Activated naive CD4-positive, alpha-beta T cell treated with anti-CD3 and anti-CD28 coated beads, Interleukin-2, amount 50 U/mL, for 72 hours (primary cell): ENCODE data around the gene SEMA4D. TPM values are rescaled to one million over a fixed set of nuclear protein-coding genes. Genes with fewer than 3 reads are reported as not detected.
A peak's percentile ranks its signal among the peaks of the same experiment; 100 is the strongest.

Experiments
- ATAC-seq, 2 donors: fragments of 150-1000 bp; cut with Tn5 transposase; 2 replicates each; pipeline ENCODE4 v1.10.0; 2021; ENCODE audit warnings: mild to moderate bottlenecking in 2 of 2, moderate library complexity in 2 of 2
- DNase-seq, 2 donors: peaks; one replicate each; pipeline ENCODE4 v3.0.0; 2021 to 2022; ENCODE audit warnings: low spot score in 2 of 2
- H3K27ac Mint-ChIP-seq, 2 donors: one replicate each; pipeline ENCODE4 v1.8.0; 2022; ENCODE audit warnings: mild to moderate bottlenecking in 2 of 2, mixed read lengths in 2 of 2
- H3K36me3 Mint-ChIP-seq, 2 donors: one replicate each; pipeline ENCODE4 v1.8.0; 2022; ENCODE audit warnings: mixed read lengths in 2 of 2
- H3K9me3 Mint-ChIP-seq, 2 donors: one replicate each; pipeline ENCODE4 v1.8.0; 2022; ENCODE audit warnings: mixed read lengths in 2 of 2
- total RNA-seq, 2 donors: library from RNA; stranded (reverse); gene quantifications; one replicate each; pipeline ENCODE4 v1.2.3, GENCODE V29; 2022

The SEMA4D gene
- total RNA-seq, 2 donors from 2014 or later = 211 to 278 TPM

DNA sequence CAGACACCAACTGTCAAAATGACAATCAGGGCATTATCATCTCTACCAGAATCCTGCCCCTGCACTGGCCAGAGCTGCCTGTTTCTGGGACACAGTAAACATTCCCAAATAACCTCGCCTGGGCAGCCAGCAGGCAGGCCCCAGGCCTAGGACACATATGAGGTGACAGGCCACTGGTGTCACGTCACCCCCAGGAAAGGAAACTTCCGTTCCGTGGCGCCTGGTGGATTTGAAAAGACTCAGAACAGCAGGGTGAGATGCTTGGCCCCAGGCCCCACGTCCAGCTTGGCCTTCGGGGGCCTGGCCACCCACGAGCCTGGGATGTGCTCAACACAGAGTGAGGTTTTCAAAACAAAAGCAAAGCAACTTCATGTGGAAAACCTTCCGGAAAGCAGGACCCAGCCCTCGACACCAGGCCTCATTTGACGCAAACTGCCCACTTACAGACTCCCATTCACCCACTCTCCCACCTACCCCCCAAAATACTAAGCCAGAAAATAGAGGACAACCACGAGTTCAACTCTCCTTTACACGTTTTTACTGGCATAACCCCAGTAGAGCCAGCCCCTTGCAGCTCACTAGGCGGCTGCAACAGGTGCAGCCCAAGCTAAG lies 1.2 kb downstream of the SEMA4D start:
- ATAC-seq (peak; percentile 17 to 37), DNase-seq (peak in 1 of 2 donors; percentile 35)
- no peaks in the 10 kb centered on the region for H3K9me3 Mint-ChIP-seq
- H3K27ac Mint-ChIP-seq = peak overlapping the region; percentile 91 to 97
- H3K36me3 Mint-ChIP-seq = peaks cover 11 to 43% of the 10 kb centered on the region in 2 donors

DNA sequence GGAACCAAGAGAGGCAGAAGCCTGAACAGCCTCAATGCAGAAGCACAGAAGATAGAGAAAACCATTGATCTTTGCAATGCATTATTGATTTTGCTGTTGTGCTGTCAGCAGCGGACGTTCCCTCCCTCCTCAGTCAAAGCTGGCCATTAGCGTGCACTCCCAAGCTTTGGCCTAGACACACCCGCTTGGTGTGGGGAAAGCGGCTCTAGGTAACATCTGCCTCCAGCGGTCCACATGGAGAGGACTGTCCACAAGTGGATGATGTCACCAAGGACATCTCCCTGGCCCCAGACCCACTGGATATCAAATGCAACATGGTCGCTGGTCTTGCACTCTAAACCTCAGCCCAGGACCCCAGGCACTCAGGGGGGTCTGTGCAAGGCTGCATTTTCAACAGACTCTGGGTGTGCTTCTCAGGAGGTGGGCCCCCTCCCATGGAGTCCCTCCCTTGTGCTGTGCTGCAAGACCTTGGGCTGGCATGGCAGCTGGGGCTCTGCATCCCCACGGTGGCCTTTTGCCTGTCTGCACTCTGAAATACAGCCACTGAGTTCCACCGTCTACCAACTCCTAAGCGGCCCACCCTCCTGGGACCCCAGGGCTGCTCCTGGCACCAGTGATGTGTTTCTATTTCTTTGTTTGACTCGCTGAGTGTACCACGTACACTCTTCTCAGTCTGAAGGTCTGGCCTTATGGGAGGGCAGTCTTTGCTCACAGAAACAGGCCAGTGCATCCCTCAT lies 1.9 kb downstream of the SEMA4D start:
- H3K27ac Mint-ChIP-seq = peak overlapping the region; percentile 91 to 97
- ATAC-seq (no peak), DNase-seq (no peak)
- peaks cover 11 to 47% of the 10 kb centered on the region in 2 donors for H3K36me3 Mint-ChIP-seq
- H3K9me3 Mint-ChIP-seq = no peaks in the 10 kb centered on the region

DNA sequence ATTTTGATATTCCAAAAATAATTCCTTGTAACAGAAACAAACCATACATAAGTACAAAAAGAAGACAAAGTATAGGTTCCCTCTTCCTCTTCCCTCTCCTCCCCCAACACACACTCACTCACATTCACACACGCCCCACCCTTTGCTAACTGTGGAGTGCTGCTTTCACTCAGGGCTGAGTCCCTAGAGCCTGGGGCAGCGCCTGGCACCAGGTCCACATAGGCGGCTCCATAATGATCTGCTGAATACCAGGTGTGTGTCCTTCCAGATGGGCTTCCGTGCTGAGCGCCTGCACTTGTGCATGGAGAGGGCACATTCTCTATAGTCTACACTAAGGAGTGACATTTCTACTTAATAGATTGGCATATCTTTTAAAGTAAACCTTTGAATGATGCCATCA lies 3.7 kb downstream of the SEMA4D start:
- no peaks in the 10 kb centered on the region for H3K9me3 Mint-ChIP-seq
- DNase-seq = no peak
- peak overlapping the region; percentile 79 to 97 for H3K27ac Mint-ChIP-seq
- ATAC-seq = no peak
- peaks cover 11 to 58% of the 10 kb centered on the region in 2 donors for H3K36me3 Mint-ChIP-seq

DNA sequence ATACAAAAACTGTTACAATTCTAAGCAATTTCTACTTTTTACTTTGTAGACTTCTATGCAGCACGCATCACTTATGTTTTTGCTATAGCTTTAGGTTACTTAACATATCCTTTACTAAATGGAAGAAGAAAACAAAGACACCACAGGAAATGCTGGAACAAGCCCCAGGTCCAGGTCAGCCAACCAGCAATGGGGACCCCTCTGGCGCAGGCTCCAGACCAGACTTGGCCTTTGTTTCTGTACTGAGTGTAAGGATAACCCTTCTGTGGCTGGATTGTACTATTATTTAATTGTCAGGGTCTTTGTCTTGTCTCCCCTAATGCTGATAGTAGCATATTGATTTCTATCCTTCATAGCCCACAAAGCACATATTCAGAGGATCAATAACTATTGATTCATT lies 4.2 kb downstream of the SEMA4D start:
- H3K36me3 Mint-ChIP-seq = peaks cover 11 to 63% of the 10 kb centered on the region in 2 donors
- peak overlapping the region; percentile 32 to 63 for H3K27ac Mint-ChIP-seq
- no peaks in the 10 kb centered on the region for H3K9me3 Mint-ChIP-seq
- DNase-seq = no peak
- no peak for ATAC-seq

DNA sequence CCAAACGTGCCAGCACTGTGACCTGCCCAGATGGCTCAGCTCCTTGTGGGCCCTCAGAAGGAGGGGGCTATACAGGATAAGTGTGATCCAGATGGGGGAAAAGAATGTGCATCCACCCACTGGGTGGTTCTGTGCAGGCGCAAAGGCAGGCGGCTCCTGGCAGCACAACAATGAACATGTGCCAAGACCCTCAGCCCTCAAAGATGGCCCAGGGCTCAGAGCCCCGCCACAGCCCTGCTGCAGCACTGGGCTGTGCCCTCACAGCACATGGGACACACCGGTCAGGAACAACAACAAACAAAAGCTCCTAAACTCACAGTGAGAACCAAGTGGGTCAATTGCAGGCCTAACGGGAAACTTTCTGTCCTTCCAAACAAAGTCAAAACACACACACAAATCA lies 4.7 kb downstream of the SEMA4D start:
- DNase-seq (no peak), ATAC-seq (no peak)
- peak overlapping the region; percentile 32 to 63 for H3K27ac Mint-ChIP-seq
- H3K36me3 Mint-ChIP-seq = peaks cover 11 to 67% of the 10 kb centered on the region in 2 donors
- H3K9me3 Mint-ChIP-seq = no peaks in the 10 kb centered on the region

DNA sequence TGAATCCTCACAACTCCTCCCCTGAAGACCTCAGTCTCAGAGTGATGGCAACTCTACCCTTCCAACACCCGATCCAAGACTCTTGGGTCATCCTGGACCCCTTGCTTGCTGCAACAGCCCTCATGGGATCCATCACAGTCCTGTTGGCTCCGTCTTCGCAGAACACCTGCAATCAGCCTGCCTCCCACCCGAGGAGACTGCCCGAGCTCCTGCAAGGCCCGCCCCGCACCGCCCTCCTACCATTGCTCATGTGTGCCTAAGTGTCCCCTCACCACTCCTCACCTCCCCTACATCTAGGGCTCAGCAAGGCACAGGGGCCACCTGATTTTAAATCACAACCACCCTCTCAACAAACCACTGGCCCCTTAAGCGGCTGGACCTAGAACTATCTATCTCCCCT lies 5.3 kb downstream of the SEMA4D start:
- DNase-seq (no peak), ATAC-seq (no peak)
- no peaks in the 10 kb centered on the region for H3K9me3 Mint-ChIP-seq
- peak overlapping the region; percentile 63 to 89 for H3K27ac Mint-ChIP-seq
- H3K36me3 Mint-ChIP-seq = peaks cover 11 to 72% of the 10 kb centered on the region in 2 donors

DNA sequence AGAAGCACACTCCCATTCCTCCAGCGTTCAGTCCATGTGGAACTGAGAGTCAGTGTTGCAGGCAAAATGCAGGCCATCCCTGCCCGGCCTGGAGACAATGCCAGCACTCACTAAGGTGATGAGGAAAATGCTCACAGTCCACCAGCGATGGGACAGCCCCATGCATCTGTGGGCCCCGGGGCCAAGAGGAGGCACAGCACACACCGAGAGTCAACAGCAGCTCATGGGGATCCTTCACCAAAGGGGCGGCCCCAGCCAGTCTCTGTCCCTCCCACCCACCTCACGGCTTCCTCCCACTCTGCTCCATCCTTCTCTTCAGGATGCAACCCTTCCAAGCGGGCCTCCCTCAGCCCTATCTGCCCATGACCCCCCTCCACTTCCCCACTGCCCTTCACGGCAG lies 6.2 kb downstream of the SEMA4D start:
- peaks cover 5 to 67% of the 10 kb centered on the region in 2 donors for H3K36me3 Mint-ChIP-seq
- no peaks in the 10 kb centered on the region for H3K9me3 Mint-ChIP-seq
- peak; percentile 58 to 87 for ATAC-seq
- peak overlapping the region; percentile 63 to 89 for H3K27ac Mint-ChIP-seq
- DNase-seq = no peak

DNA sequence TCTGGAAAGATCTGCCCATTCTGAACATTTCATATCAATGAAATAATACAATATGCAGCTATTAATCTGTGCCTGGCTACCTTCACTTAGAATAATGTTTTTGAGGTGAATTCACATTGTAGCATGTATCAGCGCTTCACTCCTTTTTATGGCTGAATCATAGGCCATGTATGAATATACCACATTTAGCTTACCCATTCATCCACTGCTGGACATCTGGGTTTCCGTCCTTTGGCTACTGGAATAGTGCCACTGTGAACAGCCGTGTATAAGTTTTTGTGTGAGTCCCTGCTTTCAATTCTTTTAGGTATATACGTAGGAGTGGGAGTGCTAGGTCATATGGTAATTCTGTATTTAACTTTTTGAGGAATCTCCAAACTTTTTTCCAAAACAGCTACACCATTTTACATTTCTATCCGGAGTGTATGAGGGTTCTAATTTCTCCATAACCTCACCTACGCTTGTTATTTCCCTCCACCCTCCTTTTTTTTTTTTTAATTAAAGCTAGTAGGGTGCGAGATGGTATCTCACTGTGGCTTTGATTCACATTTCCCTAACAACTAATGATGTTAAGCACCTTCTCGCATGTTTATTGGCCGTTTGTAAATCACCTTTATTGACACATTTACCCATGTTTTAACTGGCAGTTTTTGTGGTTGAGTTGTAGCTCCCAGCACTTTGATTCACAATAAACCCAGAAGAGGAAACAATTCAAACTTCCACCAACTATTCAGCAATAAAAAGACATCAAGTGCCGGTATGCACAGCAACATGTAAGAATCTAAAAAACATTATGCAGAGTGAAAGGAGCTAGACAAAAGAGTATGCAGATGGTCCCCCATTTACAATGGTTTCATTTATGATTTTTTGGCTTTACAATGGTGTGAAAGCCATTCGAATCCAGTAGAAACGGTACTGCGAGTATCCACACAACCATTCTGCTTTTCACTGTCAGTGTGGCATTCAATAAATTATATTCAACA lies 8.1 kb downstream of the SEMA4D start:
- DNase-seq (no peak), ATAC-seq (peak; percentile 30 to 53)
- peak overlapping the region; percentile 34 to 45 for H3K27ac Mint-ChIP-seq
- H3K9me3 Mint-ChIP-seq = no peaks in the 10 kb centered on the region
- H3K36me3 Mint-ChIP-seq = peaks cover 0 to 59% of the 10 kb centered on the region in 2 donors

DNA sequence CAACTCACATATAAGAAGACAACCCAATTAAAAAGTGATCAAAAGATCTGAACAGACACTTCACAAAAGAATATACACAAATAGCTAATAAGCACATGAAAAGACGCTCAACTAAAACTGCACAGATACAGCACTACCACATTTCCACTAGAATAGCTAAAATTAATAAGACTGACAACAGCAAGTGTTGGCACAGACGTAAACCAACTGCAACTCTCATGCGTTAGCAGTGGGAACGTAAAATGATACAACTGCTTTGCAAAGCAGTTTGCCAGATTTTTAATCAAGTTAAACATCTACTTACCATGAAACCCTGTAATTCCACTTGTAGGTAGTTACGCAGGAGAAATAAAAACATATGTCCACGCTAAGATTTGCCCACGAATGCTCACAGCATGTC lies 9.0 kb downstream of the SEMA4D start:
- no peak for DNase-seq
- ATAC-seq = no peak
- H3K27ac Mint-ChIP-seq = peak overlapping the region in 1 of 2 donors; percentile 0
- H3K36me3 Mint-ChIP-seq = peaks cover 6 to 59% of the 10 kb centered on the region in 2 donors
- no peaks in the 10 kb centered on the region for H3K9me3 Mint-ChIP-seq

DNA sequence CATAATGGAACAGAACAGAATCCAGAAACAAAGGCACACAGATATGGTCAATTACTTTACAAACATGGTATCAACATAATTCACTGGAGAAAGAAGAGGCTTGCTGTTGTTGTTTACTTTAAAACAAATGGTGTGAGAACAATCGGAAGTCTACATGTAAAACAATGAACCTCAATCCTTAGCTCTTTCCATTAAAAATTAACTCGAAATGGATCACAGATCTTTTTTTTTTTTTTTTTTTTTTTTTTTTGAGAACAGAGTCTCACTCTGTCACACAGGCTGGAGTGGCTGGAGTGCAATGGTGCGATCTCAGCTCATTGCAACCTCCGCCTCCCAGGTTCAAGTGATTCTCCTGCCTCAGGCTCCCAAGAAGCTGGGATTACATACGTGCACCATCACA lies 9.8 kb downstream of the SEMA4D start:
- Mint-ChIP-seq H3K36me3 (peaks cover 6 to 59% of the 10 kb centered on the region in 2 donors), H3K9me3 (no peaks in the 10 kb centered on the region), H3K27ac (no peak overlapping the region)
- ATAC-seq (no peak), DNase-seq (no peak)

DNA sequence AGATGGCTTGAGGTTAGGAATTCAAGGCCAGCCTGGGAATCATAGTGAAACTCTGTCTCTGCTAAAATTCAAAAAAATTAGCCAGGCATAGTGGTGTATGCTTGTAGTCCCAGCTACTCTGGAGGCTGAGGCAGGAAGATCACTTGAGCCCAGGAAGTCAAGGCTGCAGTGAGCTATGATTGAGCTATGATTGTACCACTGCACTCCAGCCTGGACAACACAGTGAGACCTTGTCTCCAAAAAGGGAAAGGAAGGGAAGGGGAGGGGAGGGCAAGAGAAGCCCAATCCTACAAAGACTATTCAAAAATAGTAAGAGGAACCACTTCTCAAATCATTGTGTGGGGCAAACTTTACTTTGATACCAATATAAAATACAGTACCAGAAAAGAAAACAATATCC lies 11.2 kb downstream of the SEMA4D start:
- H3K9me3 Mint-ChIP-seq = no peaks in the 10 kb centered on the region
- H3K36me3 Mint-ChIP-seq = peaks cover 6 to 49% of the 10 kb centered on the region in 2 donors
- no peak for DNase-seq
- ATAC-seq = peak in 1 of 2 donors; percentile 25
- peak overlapping the region in 1 of 2 donors; percentile 76 for H3K27ac Mint-ChIP-seq

DNA sequence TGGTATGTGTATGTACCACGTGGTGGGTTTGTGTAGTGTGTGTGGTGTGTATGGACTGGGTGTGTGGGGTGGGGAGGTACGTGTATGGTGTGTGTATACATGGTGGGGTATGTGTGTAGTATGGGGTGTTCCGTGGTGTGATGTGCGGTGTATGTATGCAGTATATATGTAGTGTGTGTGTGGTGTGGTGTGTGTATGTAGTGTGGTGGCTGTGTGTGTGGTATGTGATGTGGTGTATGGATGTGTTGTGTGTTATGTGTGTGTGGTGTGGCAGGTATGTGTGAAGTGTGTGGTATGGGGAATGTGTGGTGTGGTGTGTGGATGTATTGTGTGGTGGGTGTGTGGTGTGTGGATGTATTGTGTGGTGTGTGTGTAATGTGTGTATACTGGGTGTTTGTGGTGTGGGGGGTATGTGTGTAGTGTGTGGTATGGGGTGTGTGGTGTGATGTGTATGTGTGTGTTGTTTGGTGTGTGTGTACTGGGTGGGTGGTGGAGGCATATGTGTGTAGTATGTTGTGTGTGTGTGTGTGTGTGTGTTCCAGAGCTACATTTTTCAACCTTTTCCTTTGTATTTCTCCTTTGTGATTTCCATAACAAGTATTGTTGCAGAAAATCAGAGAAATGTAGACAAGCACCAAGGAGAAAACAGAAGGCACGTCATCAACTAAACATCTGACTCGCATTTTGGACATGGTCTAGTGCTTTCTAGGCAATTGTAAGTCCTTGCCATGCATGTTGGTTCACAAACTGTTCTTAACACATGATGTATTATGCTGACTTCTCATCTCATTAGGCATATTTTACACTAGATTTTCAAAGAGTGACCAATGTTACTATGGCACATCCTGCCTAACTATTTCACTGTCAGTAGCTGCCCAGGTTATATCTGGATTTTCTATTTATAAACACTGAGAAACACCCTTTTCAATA lies 13.2 kb downstream of the SEMA4D start:
- peaks cover 7 to 55% of the 10 kb centered on the region in 2 donors for H3K36me3 Mint-ChIP-seq

DNA sequence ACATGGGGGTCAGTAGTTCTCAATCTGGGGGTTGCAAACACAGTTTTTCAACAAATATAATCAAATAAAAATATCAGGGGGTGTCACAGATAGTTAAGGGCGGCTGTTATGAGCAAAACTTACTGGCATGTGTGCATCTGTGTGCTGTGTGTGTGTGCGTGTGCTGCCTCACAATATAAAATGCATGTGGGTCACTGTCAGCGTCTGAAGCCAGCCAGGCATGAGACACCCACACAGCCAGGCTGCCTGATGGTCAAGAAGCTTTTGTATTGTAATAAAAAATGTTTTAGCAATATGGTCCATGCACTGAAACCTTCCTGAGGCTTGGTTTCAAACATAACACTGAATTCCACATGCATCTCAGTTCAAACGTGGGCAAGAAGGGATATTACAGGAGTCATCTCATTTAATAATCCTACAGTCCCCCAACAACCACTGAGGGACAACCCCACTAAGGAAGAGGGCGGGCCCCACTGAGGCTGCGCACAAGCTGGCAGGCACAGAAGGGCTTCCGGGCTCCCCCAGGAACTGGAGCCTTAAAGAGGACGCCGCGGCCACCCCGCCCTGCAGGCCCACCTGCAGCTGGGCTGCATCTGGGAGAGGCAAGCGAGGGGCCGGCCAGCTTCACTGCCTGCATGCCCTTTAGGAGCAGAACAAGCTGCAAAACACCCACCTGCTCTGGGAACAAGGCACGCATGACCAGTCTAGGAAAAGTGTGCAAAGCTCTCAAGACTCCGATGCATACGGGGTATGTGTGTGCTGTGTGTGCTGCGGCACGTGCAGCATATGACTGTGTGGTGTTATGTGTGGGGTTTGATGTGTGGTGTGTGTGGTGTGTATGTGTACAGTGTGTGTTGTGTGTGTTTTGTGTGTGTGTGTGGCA lies 14.1 kb downstream of the SEMA4D start:
- H3K27ac Mint-ChIP-seq = peak overlapping the region; percentile 80 to 97
- peaks cover 16 to 55% of the 10 kb centered on the region in 2 donors for H3K36me3 Mint-ChIP-seq
- peak; percentile 37 to 61 for ATAC-seq
- DNase-seq = peak in 1 of 2 donors; percentile 56
- peaks cover 0 to 5% of the 10 kb centered on the region in 2 donors for H3K9me3 Mint-ChIP-seq

More for the DNA sequence above, 13.2 kb downstream of the SEMA4D start:
- Mint-ChIP-seq H3K27ac (peak overlapping the region; percentile 80 to 82), H3K9me3 (no peaks in the 10 kb centered on the region)
- peak in 1 of 2 donors; percentile 27 for ATAC-seq
- DNase-seq = no peak

DNA sequence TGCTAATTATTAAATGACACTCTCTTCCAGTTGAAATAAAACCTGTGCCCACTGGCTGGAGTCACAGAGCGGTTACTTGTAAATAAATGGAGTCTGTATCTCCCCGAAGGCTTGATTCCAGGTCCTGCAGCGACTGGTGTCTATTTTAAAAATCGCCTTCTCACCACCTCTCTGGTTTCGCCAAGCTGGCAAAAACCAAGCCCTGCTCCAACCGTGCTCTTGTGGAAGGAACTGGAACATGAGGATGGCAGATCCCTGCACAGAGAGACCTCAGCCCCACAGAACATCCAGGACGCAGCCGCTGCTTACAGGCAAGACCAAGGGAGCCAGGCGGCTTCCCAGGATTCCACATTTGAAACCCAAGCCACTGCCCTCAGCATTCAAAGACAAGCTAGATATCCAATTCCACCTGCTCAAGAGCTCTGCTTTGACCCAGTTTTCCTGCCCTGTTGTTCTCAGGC lies 15.0 kb downstream of the SEMA4D start:
- Mint-ChIP-seq H3K36me3 (peaks cover 18 to 56% of the 10 kb centered on the region in 2 donors), H3K9me3 (peaks cover 0 to 5% of the 10 kb centered on the region in 2 donors), H3K27ac (peak overlapping the region; percentile 30 to 97)
- no peak for ATAC-seq
- no peak for DNase-seq
